ES-I3 (cell line): ENCODE results near the gene PSMD3.
"Not testable (repeated sequence)": the region's sequence is repeated elsewhere in the genome, so short reads cannot be mapped to it uniquely, and the experiment has no call there.

Experiments
- H3K36me3 ChIP-seq: 2 replicates; pipeline ENCODE4 v1.6.1; 2013; ENCODE audit warnings: mild to moderate bottlenecking, low read length, control low read depth, moderate library complexity; ENCODE audit not compliant: insufficient read depth
- H3K4me1 ChIP-seq: 2 replicates; pipeline ENCODE4 v1.6.1; 2013; ENCODE audit warnings: mild to moderate bottlenecking, control low read depth, low read length; ENCODE audit not compliant: insufficient read depth
- H3K9ac ChIP-seq: 2 replicates; pipeline ENCODE4 v1.6.1; 2013; ENCODE audit warnings: low read depth, mild to moderate bottlenecking, low read length, moderate library complexity
- H3K9me3 ChIP-seq: 2 replicates; pipeline ENCODE4 v1.6.1; 2013; ENCODE audit warnings: mild to moderate bottlenecking, low read length, moderate library complexity; ENCODE audit not compliant: control insufficient read depth, insufficient read depth

The PSMD3 gene

DNA sequence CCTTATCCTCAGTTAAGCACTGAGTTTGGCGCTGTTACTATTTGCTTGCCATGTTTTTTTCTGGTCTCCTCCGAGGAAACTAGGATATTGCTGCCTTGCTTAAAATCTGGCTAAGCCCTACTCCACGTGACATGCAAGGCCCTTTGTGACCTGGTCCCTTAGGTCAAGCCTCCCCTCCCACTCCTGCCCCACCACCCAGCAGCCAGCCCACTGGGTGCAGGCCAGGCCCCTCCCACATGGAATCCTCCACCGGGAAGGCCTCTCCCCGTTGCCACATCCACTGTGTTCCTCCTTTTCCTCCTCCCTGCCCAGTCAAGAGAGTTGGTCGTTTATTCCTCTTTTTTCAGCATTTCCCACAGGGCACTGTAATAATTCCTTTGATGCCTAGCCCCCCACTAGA, 16.2 kb downstream of the PSMD3 start:
- Histone ChIP-seq H3K36me3 (peaks cover 11% of the 10 kb centered on the region), H3K9ac (no peak overlapping the region), H3K4me1 (peaks cover 4% of the 10 kb centered on the region; the same call in 1 of the 2 replicates), H3K9me3 (no peaks in the 10 kb centered on the region)

- H3K9me3 ChIP-seq: no peaks in the 10 kb centered on the region
- no peak overlapping the region for H3K9ac ChIP-seq
- peaks cover 11% of the 10 kb centered on the region for H3K36me3 ChIP-seq
- H3K4me1 ChIP-seq: peaks cover 4% of the 10 kb centered on the region; the same call in 1 of the 2 replicates
Observed at GRCh38 chr17:39997543-39997942, 16.9 kb downstream of the PSMD3 start.

DNA sequence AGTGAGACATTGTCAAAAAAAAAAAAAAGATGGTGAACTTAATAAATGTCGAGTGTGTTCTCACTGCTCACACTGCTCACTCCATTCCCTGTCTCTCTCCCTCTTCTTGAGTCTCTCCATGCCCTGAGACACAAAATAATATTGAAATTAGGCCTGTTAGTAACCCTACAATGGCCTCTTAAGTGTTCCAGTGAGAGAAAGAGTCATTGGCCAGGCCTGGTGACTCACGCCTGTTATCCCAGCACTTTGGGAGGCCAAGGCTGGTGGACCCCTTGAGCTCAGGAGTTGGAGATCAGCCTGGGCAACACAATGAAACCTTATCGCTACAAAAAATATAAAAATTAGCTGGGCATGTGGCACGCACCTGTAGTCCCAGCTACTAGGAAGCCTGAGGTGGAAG, 18.5 kb downstream of the PSMD3 start:
- Histone ChIP-seq H3K9me3 (no peaks in the 10 kb centered on the region), H3K4me1 (peaks cover 4% of the 10 kb centered on the region; the same call in 1 of the 2 replicates), H3K9ac (no peak overlapping the region), H3K36me3 (peaks cover 3% of the 10 kb centered on the region)

DNA sequence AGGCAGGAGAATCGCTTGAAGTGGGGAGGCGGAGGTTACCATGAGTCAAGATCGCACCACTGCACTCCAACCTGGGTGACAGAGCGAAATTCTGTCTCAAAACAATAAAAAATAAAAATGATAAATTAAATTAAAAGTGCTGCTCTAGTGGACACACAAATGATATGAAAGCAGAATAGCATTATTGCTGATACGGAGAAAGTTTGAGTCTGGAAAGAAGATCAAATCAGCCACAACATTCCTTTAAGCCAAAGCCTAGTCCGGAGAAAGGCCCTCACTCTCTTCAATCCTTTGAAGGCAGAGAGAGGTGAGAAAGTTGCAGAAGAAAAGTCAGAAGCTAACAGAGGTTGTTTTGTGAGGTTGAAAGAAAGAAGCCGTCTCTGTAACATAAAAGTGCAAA, 19.6 kb downstream of the PSMD3 start:
- no peak overlapping the region for H3K9ac ChIP-seq
- no peaks in the 10 kb centered on the region; the same call in none of the 2 replicates for H3K36me3 ChIP-seq
- no peaks in the 10 kb centered on the region; the same call in 1 of the 2 replicates for H3K9me3 ChIP-seq
- peaks cover 4% of the 10 kb centered on the region; the same call in 1 of the 2 replicates for H3K4me1 ChIP-seq

DNA sequence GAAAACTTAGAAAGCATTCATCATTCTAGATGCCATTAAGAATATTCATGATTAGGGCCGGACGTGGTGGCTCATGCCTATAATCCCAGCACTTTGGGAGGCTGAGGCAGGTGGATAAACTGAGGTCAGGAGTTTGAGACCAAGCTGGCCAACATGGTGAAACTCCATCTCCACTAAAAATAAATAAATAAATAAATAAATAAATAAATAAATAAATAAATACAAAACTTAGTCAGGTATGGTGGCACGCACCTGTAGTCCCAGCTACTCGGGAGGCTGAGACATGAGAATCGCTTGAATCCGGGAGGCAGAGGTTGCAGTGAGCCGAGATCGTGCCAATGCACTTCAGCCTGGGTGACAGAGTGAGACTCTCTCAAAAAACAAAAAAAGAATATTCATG, 20.7 kb downstream of the PSMD3 start:
- not testable (repeated sequence) for H3K9me3 ChIP-seq, H3K9ac ChIP-seq, H3K4me1 ChIP-seq, H3K36me3 ChIP-seq

DNA sequence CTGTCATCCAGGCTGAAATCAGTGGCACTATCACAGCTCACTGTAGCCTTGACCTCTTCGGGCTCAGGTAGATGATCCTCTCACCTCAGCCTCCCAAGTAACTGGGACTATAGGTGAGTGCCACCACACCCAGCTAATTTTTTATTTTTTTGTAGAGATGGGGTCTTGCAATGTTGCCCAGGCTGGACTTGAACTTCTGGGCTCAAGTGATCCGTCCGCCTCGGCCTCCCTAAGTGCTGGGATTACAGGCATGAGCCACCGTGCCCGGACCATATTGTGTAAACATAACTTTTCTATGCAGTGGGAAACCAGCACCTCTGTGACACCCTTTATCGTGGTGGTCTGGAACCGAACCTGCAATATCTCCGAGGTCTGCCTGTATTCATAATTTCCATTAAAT, 23.5 kb downstream of the PSMD3 start:
- Histone ChIP-seq H3K4me1 (peaks cover 2% of the 10 kb centered on the region; the same call in 1 of the 2 replicates), H3K36me3 (no peaks in the 10 kb centered on the region), H3K9me3 (no peaks in the 10 kb centered on the region; the same call in 1 of the 2 replicates), H3K9ac (no peak overlapping the region)

GRCh38 chr17:40004712-40005111, 24.1 kb downstream of the PSMD3 start:
- Histone ChIP-seq H3K36me3 (no peaks in the 10 kb centered on the region), H3K9ac (no peak overlapping the region), H3K4me1 (no peaks in the 10 kb centered on the region), H3K9me3 (no peaks in the 10 kb centered on the region; the same call in 1 of the 2 replicates)

GRCh38 chr17:40005520-40005919, 24.9 kb downstream of the PSMD3 start:
- no peak overlapping the region for H3K9ac ChIP-seq
- H3K4me1 ChIP-seq: no peaks in the 10 kb centered on the region
- H3K9me3 ChIP-seq: no peaks in the 10 kb centered on the region; the same call in 1 of the 2 replicates
- no peaks in the 10 kb centered on the region for H3K36me3 ChIP-seq

- H3K4me1 ChIP-seq, H3K9me3 ChIP-seq, H3K9ac ChIP-seq, H3K36me3 ChIP-seq: not testable (repeated sequence)
Observed at GRCh38 chr17:40010946-40011500, 30.4 kb downstream of the PSMD3 start.

DNA sequence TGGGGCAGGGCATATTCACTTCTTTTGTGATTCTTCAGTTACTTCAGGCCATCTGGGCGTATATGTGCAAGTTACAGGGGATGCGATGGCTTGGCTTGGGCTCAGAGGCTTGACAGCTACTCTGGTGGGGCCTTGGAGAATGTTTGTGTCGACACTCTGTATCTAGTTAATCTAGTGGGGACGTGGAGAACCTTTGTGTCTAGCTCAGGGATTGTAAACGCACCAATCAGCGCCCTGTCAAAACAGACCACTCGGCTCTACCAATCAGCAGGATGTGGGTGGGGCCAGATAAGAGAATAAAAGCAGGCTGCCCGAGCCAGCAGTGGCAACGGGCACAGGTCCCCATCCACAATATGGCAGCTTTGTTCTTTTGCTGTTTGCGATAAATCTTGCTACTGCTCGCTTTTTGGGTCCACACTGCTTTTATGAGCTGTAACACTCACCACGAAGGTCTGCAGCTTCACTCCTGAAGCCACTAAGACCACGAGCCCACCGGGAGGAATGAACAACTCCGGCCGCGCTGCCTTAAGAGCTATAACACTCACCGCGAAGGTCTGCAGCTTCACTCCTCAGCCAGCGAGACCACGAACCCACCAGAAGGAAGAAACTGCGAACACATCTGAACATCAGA, 31.5 kb downstream of the PSMD3 start:
- H3K4me1 ChIP-seq, H3K9ac ChIP-seq, H3K9me3 ChIP-seq, H3K36me3 ChIP-seq: not testable (repeated sequence)

- Histone ChIP-seq H3K4me1 (peaks cover 16% of the 10 kb centered on the region), H3K9ac (no peak overlapping the region; the same call in 1 of the 2 replicates)
Observed at GRCh38 chr17:40014375-40014980, 33.9 kb downstream of the PSMD3 start.

GRCh38 chr17:40015005-40015997, 34.7 kb downstream of the PSMD3 start, which contains the start of gene CSF3:
CSF3 (plus strand) TSS chr17:40015440; CDS start chr17:40015475, 35 bp downstream.
- Histone ChIP-seq H3K36me3 (no peaks in the 10 kb centered on the region), H3K9me3 (no peaks in the 10 kb centered on the region), H3K4me1 (peaks cover 16% of the 10 kb centered on the region), H3K9ac (no peak within 1 kb of the TSS; the same call in 1 of the 2 replicates)

More at GRCh38 chr17:40014375-40014980, 33.9 kb downstream of the PSMD3 start:
- H3K9me3 ChIP-seq: no peaks in the 10 kb centered on the region
- no peaks in the 10 kb centered on the region for H3K36me3 ChIP-seq

DNA sequence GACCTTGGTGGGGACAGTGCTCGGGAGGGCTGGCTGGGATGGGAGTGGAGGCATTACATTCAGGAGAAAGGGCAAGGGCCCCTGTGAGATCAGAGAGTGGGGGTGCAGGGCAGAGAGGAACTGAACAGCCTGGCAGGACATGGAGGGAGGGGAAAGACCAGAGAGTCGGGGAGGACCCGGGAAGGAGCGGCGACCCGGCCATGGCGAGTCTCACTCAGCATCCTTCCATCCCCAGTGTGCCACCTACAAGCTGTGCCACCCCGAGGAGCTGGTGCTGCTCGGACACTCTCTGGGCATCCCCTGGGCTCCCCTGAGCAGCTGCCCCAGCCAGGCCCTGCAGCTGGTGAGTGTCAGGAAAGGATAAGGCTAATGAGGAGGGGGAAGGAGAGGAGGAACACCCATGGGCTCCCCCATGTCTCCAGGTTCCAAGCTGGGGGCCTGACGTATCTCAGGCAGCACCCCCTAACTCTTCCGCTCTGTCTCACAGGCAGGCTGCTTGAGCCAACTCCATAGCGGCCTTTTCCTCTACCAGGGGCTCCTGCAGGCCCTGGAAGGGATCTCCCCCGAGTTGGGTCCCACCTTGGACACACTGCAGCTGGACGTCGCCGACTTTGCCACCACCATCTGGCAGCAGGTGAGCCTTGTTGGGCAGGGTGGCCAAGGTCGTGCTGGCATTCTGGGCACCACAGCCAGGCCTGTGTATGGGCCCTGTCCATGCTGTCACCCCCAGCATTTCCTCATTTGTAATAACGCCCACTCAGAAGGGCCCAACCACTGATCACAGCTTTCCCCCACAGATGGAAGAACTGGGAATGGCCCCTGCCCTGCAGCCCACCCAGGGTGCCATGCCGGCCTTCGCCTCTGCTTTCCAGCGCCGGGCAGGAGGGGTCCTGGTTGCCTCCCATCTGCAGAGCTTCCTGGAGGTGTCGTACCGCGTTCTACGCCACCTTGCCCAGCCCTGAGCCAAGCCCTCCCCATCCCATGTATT, 35.7 kb downstream of the PSMD3 start:
- H3K9ac ChIP-seq: no peak overlapping the region

More for the DNA sequence above, 35.7 kb downstream of the PSMD3 start:
- no peaks in the 10 kb centered on the region for H3K9me3 ChIP-seq
- H3K36me3 ChIP-seq: no peaks in the 10 kb centered on the region
- H3K4me1 ChIP-seq: peaks cover 16% of the 10 kb centered on the region
